ENCODE results near the gene TP73.

TP73 gene

DNA sequence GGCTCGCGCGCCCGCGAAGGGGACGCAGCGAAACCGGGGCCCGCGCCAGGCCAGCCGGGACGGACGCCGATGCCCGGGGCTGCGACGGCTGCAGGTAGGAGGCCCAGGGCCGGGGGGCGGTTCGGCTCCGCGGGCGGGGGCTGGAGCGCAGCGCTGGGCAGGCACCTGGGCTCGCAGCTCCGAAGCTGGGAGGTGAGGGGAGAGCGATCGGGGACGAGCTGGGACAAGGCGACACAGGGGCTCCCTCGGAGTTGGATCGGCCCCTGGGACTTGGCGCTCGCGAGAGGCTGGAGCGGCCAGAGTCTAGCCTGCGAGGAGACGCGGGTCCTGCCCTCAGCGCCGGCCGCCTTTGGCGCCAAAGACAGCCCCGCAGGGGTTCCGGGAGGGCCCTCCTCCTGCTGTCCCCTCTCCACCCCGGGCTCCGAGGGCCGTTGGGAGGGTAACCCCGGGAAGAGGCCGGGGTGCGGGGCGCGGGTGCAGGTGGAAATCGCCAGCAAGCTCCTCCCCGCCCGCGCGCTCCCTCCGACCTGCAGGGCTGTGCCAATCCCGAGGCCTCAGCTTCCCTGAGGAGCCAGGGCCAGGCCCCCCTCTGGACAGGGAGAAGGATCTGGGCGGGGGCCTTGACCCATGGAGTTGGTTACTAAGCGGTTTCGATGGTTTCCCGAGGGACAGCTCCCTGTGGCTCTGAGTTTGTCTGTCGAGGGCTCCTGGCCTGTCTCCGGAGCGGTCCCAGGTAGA, 401 bp downstream of the TP73 start:
- DNase-seq (ENCODE audit: low read depth, low spot score), result peak; percentile 36

DNA sequence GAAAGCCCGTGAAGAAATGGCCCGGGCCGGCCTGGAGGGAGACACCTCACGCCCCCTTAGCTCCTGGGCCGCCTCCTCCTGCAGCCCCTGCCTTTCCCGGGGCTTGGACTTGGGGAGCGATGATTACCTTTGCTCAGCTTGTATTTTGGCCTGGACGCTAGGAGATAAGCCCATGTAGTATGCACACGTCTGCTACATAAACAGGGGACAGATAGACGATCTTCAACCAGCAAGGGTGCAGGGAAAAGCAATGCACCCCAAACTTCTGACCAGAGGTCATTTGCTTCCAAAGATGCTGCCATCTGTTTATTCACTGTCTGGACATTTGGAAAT, 936 bp downstream of the TP73 start:
- no peak for DNase-seq (ENCODE audit: low read depth, low spot score)

GRCh38 chr1:3654549-3655281, 2.4 kb downstream of the TP73 start:
- no peak for DNase-seq (ENCODE audit: low read depth, low spot score)

- no peak for DNase-seq (ENCODE audit: low read depth, low spot score)
These were observed 4.3 kb downstream of the TP73 start for GRCh38 chr1:3656450-3657095.

- no peak for DNase-seq (ENCODE audit: low read depth, low spot score)
These were observed 4.8 kb downstream of the TP73 start for GRCh38 chr1:3657096-3657475.

DNA sequence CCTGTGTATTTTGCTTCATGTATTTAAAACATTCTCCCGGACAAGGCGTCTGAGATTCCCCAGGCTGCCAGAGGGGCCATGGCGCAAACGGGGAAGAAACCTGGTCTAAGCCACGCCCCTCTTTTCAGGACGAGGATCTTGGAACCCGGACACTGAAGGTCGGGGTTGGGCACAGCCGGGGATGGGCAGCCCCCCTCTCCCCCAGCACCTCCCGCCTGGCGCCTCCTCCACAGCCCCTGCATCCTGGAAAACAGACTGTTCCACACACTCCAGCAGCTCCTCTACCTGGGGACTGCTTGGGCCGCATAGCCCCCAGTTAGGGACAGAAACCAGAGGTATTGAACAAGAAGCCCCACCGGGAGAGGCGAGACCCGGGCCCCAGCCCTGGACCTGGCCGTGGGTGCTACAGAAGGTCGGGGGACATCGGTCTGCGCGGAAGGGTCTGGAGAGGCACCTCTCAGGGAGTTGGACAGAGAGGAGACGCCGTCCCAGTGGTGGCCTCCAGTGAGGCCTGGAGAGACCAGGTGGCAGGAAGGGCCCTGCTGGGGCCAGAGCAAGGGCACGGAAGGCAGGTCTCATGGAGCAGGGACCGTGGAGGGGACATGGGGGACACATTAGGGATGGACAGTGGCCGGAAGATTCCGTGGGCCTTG, 5.4 kb downstream of the TP73 start:
- DNase-seq (ENCODE audit: low read depth, low spot score), result no peak

GRCh38 chr1:3658231-3658615, 5.9 kb downstream of the TP73 start:
- peak; percentile 59 for DNase-seq (ENCODE audit: low read depth, low spot score)

DNA sequence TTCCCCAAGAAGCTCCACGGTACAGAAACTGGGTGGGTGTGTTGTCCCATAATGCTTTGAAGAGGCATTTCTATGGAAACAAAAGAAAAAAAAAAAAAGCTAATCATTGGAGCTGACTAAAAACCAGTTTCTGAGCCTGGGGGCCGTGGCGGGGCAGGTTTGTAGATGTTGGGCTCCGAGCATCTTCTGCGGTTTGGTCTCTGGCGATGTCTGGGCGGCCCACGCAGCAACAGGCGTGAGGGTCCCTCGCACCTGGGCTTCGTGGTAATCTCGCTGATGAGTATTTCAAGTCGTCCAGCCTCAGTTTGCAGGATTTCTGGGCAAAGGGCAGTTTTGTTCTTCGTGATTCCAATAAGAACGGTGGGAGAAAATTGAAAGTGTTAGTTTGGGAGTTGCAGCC, 6.8 kb downstream of the TP73 start:
- DNase-seq (ENCODE audit: low read depth, low spot score), result peak; percentile 31

- DNase-seq (ENCODE audit: low read depth, low spot score), result no peak
These were observed 8.4 kb downstream of the TP73 start for GRCh38 chr1:3660704-3661103.

DNA sequence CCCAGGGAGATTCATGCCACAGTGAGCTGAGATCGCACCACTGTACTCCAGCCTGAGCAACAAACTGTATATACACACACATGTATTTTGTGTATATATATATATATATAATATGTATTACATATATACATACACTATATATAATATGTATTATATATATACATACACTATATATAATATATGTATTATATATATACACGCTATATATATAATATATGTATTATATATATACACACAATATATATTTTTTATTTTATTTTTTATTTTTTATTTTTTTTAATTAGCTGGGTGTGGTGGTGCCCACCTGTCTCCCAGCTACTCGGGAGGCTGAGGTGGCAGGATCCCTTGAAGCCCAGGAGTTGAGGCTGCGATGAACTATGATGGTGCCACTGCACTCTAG, 9.3 kb downstream of the TP73 start:
- no peak for DNase-seq (ENCODE audit: low read depth, low spot score)

GRCh38 chr1:3662080-3662671, 9.9 kb downstream of the TP73 start:
- DNase-seq (ENCODE audit: low read depth, low spot score), result no peak

DNA sequence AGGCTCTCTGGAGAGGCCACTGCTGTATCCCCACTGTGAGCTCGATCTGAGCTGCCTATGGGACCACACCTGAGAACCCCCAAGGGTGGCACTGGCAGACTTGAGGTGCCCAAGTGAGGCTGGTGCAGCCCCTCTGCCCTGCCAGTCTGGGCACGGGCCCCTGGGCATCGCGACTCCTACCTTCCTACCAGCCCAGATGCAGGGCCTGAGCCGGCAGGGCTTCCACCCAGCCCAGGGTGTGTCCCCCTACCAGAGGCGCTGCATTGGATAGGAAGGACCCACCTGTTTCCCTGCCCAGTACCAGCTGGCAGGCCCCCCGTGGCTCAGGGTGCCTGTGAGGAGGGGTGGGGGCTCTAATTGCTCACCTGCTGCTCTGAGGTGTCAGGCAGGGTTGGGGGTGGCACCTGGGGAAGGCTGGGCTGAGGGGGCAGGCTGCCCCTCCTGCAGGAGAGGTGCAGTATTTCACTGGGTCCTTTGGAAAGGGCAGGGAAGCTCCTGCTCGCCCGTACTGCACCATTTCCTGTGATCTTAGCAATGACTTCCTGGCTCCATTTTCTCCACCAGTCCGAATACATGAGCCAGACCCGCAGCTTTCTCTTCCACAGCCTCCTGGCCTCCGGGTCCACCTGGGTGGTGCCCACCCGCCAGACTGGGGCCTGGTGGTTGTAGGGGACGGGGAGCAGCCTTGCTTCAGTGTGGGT, 11.8 kb downstream of the TP73 start:
- no peak for DNase-seq (ENCODE audit: low read depth, low spot score)

DNA sequence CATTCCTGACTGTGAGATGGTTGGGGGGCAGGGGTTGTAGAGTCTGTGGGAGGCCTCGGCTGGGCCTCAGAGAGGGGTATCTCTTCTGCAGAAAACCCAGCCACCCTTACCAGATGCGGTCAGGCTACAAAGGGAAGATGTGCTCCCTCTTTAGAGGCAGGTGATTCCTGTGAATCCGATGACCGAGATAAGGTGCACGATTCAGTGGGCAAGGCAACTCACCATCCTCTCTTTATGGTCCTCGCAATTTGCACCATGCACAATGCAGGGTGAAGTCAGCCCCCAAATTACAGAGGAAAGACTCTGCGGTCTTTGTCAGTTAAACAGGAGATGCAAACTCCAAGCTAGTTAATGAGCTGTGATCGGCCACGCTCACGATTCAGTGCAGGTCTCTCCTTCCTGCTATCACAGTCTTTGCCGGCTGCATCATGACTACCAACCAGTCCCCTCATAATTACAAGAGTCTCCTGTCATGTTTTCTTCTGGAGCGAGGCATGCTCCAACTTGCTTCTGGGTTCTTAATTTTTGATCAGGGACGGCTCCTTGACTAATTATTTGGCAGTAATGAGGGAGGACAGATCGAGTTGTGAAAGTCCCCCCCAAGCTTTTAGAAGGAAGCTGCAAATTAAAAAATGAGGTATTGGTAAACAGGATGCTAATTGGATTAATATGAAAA, 12.5 kb downstream of the TP73 start:
- DNase-seq (ENCODE audit: low read depth, low spot score), result no peak

DNA sequence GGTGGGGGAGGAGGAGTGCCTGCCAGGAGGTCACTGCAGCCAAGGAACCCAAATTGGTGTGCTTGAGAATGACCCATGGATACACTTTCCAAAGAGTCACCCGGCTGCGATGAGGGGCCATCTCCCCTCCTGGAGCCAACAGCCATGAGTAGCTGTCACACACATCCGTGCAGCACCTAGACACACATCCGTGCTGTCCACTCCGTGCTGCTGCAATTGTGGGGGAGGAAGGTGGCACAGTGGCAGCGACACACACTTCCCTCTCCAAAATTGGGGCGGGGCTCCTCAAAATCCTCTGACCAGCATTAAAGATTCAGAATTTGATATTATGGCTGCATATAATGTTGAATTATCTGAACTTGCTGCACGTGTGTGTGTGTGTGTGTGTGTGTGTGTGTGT, 15.8 kb downstream of the TP73 start:
- no peak for DNase-seq (ENCODE audit: low read depth, low spot score)

- peak; percentile 62 for DNase-seq (ENCODE audit: low read depth, low spot score)
These were observed 16.4 kb downstream of the TP73 start for GRCh38 chr1:3668585-3669300.

GRCh38 chr1:3669421-3669821, 17.1 kb downstream of the TP73 start:
- DNase-seq (ENCODE audit: low read depth, low spot score), result no peak

- DNase-seq (ENCODE audit: low read depth, low spot score), result no peak
These were observed 17.7 kb downstream of the TP73 start for GRCh38 chr1:3669971-3670431.

DNA sequence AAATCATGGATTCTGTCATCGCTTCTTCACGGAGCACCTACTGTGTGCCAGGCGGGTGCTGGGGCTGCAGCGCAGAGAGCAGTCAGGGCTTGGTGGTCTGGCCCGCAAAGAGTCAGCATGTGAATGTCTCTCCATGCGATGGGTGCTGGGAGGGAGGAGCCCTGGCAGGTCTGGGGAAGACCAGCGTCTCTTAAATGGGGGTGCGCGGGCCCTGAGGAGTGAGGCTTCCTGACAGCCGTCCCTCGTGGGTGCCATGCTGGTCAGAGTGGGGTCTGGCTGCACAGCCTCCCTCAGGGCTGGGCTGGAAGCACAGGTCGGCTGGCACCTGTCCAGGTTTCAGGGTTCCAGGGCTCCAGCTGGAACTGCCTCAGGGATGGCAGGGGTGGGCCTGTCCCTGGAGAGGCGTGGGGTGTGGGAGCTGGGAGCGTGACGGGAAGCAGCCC, 18.5 kb downstream of the TP73 start:
- no peak for DNase-seq (ENCODE audit: low read depth, low spot score)

DNA sequence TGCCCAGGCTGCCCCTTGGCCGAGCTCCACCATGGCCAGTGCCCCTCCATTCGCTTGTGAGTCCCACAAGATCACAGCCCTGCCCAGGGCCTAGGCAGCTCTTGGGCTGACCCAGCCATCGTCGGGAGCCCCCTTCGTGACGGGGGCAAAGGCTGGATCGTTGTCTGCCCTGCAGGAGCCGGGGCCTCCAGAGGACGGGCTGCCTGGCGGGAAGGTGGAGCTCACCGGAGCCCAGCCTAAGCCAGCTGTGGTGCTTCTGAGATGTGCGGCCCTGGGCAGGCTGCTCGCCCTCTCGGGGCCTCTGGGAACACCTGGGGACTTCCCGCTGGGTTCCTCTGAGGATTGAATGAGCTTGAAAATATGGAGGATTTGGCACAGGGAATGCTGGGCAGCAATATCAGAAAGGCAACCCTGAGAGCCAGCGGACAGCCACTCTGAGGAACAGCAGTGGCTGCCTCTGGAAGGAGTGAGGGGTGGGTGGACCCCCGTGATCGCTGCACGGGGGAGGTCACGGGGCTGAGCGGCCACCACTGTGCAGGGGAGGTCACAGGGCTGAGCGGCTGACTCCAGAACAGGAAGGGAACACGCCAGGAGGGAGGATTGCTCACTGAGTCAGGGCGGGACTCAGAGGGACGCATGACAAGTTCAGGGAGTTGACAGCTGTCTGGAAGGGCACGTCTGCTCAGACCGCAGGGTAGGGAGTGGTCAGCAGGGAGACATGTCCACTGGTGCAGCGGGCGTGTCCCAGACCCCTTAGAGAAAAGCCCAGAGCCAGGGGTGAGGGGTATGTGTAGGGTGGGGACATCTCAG, 19.3 kb downstream of the TP73 start:
- DNase-seq (ENCODE audit: low read depth, low spot score), result no peak

Data from ELF-1 (cell line).